Liver (tissue), 3 donors: ENCODE data around the gene PRR20D.

Source experiments
- TAF1 ChIP-seq: conservative IDR thresholded peaks from 2 replicates; pipeline ENCODE4 v1.6.1; 2016; ENCODE audit warnings: antibody characterized with exemption, mild to moderate bottlenecking
- YY1 ChIP-seq: IDR thresholded peaks from 2 replicates; pipeline ENCODE4 v1.6.1; 2016; ENCODE audit warnings: antibody characterized with exemption, mild to moderate bottlenecking
- TF ChIP-seq, protein P1 (sequence below): fragments of 150-350 bp; IDR thresholded peaks from 2 replicates; pipeline ENCODE4 v1.5.1; 2017; ENCODE audit warnings: improper control_type of control experiment, low read depth, low read length; ENCODE audit not compliant: missing input control
- TF ChIP-seq, protein P2 (sequence below): IDR thresholded peaks from 2 replicates; pipeline ENCODE4 v1.6.1; 2016; ENCODE audit warnings: antibody characterized with exemption, mild to moderate bottlenecking
- donor health status: healthy.
- donor health status: healthy.

DNA sequence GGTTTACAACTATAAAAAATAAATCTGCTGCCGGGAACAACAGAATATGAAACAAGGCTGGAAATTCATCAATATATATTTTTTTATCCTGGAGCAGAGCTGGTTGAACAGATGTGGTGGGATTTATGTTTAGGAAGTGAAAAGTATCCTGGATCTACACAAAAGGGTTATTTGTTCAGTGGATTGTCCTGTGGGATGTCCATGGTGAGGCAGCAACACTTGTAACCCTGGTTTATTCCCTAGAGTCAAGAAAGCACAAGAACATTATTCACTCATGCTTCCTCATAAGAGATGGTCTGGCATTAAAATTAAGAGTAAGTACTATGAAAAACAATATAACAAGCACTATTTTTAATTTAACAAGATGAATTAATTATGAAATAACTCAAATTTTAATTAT is 52.6 kb downstream of the PRR20D start:
- TF ChIP-seq, protein P1, sequence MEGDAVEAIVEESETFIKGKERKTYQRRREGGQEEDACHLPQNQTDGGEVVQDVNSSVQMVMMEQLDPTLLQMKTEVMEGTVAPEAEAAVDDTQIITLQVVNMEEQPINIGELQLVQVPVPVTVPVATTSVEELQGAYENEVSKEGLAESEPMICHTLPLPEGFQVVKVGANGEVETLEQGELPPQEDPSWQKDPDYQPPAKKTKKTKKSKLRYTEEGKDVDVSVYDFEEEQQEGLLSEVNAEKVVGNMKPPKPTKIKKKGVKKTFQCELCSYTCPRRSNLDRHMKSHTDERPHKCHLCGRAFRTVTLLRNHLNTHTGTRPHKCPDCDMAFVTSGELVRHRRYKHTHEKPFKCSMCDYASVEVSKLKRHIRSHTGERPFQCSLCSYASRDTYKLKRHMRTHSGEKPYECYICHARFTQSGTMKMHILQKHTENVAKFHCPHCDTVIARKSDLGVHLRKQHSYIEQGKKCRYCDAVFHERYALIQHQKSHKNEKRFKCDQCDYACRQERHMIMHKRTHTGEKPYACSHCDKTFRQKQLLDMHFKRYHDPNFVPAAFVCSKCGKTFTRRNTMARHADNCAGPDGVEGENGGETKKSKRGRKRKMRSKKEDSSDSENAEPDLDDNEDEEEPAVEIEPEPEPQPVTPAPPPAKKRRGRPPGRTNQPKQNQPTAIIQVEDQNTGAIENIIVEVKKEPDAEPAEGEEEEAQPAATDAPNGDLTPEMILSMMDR = no peak
- TF ChIP-seq YY1 = no peak
- TF ChIP-seq TAF1 = no peak
- TF ChIP-seq, protein P2, sequence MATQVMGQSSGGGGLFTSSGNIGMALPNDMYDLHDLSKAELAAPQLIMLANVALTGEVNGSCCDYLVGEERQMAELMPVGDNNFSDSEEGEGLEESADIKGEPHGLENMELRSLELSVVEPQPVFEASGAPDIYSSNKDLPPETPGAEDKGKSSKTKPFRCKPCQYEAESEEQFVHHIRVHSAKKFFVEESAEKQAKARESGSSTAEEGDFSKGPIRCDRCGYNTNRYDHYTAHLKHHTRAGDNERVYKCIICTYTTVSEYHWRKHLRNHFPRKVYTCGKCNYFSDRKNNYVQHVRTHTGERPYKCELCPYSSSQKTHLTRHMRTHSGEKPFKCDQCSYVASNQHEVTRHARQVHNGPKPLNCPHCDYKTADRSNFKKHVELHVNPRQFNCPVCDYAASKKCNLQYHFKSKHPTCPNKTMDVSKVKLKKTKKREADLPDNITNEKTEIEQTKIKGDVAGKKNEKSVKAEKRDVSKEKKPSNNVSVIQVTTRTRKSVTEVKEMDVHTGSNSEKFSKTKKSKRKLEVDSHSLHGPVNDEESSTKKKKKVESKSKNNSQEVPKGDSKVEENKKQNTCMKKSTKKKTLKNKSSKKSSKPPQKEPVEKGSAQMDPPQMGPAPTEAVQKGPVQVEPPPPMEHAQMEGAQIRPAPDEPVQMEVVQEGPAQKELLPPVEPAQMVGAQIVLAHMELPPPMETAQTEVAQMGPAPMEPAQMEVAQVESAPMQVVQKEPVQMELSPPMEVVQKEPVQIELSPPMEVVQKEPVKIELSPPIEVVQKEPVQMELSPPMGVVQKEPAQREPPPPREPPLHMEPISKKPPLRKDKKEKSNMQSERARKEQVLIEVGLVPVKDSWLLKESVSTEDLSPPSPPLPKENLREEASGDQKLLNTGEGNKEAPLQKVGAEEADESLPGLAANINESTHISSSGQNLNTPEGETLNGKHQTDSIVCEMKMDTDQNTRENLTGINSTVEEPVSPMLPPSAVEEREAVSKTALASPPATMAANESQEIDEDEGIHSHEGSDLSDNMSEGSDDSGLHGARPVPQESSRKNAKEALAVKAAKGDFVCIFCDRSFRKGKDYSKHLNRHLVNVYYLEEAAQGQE = no peak
